HEK293 (cell line): ENCODE measurements around the gene TIAM2.

Experiments
- KLF10 ChIP-seq: fragments of 450-650 bp; IDR thresholded peaks from 2 replicates; pipeline ENCODE4 v1.5.1; 2018; ENCODE audit warnings: missing biosample characterization, mild to moderate bottlenecking, missing genetic modification characterization
- MYNN ChIP-seq: fragments of 450-650 bp; formaldehyde crosslinking; IDR thresholded peaks from 2 replicates; pipeline ENCODE4 v1.5.1; 2016; ENCODE audit warnings: missing biosample characterization, missing genetic modification characterization, borderline replicate concordance
- SP2 ChIP-seq: fragments of 450-650 bp; formaldehyde crosslinking; IDR thresholded peaks from 2 replicates; pipeline ENCODE4 v1.5.1; 2016; ENCODE audit warnings: missing biosample characterization, missing genetic modification characterization
- ZFP37 ChIP-seq: fragments of 450-650 bp; formaldehyde crosslinking; IDR thresholded peaks from 2 replicates; pipeline ENCODE4 v1.5.1; 2016; ENCODE audit warnings: missing biosample characterization, missing genetic modification characterization
- ZNF350 ChIP-seq: fragments of 450-650 bp; formaldehyde crosslinking; IDR thresholded peaks from 2 replicates; pipeline ENCODE4 v1.5.0; 2017; ENCODE audit warnings: missing biosample characterization, mild to moderate bottlenecking, missing genetic modification characterization
- TF ChIP-seq, protein P1 (sequence below): fragments of 450-650 bp; formaldehyde crosslinking; IDR thresholded peaks from 2 replicates; pipeline ENCODE4 v1.5.1; 2016; ENCODE audit warnings: missing biosample characterization, missing genetic modification characterization, low read depth
- TF ChIP-seq, protein P2 (sequence below): fragments of 450-650 bp; formaldehyde crosslinking; IDR thresholded peaks from 2 replicates; pipeline ENCODE4 v1.5.1; 2016; ENCODE audit warnings: missing biosample characterization, missing genetic modification characterization
- TF ChIP-seq, protein P3 (sequence below): fragments of 450-650 bp; formaldehyde crosslinking; IDR thresholded peaks from 2 replicates; pipeline ENCODE4 v1.5.1; 2016; ENCODE audit warnings: missing biosample characterization, missing genetic modification characterization
- TF ChIP-seq, protein P4 (sequence below): fragments of 450-650 bp; formaldehyde crosslinking; IDR thresholded peaks from 2 replicates; pipeline ENCODE4 v1.5.1; 2016; ENCODE audit warnings: missing biosample characterization, missing genetic modification characterization, low read depth
- TF ChIP-seq, protein P5 (sequence below): fragments of 450-650 bp; formaldehyde crosslinking; IDR thresholded peaks from 2 replicates; pipeline ENCODE4 v1.5.1; 2016; ENCODE audit warnings: missing biosample characterization, missing genetic modification characterization
- TF ChIP-seq, protein P6 (sequence below): fragments of 450-650 bp; formaldehyde crosslinking; IDR thresholded peaks from 2 replicates; pipeline ENCODE4 v1.5.0; 2017; ENCODE audit warnings: missing biosample characterization, missing genetic modification characterization, borderline replicate concordance
- TF ChIP-seq, protein P7 (sequence below): fragments of 450-650 bp; formaldehyde crosslinking; IDR thresholded peaks from 2 replicates; pipeline ENCODE4 v1.5.1; 2017; ENCODE audit warnings: missing biosample characterization, missing genetic modification characterization
- TF ChIP-seq, protein P8 (sequence below): fragments of 450-650 bp; formaldehyde crosslinking; IDR thresholded peaks from 2 replicates; pipeline ENCODE4 v1.5.1; 2016; ENCODE audit warnings: missing biosample characterization, missing genetic modification characterization

DNA sequence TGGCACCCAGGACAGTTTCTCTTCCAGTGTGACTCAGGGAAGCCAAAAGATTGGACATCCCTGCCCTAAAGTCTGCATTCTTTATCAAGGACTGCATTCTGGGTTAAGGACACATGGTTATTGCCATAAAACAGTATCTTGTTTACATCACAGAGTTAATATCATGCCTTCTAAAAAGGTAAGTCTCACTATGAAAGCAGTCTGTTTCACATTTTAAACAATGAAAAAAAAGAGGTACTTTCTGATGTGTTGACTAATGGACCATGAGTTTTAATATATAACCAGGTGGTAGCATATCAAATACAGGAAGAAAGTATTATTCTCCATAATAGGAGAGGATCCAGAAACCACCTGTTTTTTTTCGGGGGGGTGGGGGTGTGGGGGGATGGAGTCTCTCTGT, 93.7 kb downstream of the TIAM2 start:
- TF ChIP-seq, protein P1, sequence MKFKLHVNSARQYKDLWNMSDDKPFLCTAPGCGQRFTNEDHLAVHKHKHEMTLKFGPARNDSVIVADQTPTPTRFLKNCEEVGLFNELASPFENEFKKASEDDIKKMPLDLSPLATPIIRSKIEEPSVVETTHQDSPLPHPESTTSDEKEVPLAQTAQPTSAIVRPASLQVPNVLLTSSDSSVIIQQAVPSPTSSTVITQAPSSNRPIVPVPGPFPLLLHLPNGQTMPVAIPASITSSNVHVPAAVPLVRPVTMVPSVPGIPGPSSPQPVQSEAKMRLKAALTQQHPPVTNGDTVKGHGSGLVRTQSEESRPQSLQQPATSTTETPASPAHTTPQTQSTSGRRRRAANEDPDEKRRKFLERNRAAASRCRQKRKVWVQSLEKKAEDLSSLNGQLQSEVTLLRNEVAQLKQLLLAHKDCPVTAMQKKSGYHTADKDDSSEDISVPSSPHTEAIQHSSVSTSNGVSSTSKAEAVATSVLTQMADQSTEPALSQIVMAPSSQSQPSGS (tag by site-specific recombination) = no peak
- no peak for TF ChIP-seq ZNF350 (tag by site-specific recombination)
- TF ChIP-seq, protein P2, sequence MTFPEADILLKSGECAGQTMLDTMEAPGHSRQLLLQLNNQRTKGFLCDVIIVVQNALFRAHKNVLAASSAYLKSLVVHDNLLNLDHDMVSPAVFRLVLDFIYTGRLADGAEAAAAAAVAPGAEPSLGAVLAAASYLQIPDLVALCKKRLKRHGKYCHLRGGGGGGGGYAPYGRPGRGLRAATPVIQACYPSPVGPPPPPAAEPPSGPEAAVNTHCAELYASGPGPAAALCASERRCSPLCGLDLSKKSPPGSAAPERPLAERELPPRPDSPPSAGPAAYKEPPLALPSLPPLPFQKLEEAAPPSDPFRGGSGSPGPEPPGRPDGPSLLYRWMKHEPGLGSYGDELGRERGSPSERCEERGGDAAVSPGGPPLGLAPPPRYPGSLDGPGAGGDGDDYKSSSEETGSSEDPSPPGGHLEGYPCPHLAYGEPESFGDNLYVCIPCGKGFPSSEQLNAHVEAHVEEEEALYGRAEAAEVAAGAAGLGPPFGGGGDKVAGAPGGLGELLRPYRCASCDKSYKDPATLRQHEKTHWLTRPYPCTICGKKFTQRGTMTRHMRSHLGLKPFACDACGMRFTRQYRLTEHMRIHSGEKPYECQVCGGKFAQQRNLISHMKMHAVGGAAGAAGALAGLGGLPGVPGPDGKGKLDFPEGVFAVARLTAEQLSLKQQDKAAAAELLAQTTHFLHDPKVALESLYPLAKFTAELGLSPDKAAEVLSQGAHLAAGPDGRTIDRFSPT (tag by site-specific recombination) = no peak
- TF ChIP-seq, protein P3, sequence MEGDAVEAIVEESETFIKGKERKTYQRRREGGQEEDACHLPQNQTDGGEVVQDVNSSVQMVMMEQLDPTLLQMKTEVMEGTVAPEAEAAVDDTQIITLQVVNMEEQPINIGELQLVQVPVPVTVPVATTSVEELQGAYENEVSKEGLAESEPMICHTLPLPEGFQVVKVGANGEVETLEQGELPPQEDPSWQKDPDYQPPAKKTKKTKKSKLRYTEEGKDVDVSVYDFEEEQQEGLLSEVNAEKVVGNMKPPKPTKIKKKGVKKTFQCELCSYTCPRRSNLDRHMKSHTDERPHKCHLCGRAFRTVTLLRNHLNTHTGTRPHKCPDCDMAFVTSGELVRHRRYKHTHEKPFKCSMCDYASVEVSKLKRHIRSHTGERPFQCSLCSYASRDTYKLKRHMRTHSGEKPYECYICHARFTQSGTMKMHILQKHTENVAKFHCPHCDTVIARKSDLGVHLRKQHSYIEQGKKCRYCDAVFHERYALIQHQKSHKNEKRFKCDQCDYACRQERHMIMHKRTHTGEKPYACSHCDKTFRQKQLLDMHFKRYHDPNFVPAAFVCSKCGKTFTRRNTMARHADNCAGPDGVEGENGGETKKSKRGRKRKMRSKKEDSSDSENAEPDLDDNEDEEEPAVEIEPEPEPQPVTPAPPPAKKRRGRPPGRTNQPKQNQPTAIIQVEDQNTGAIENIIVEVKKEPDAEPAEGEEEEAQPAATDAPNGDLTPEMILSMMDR (tag by site-specific recombination) = no peak
- no peak for TF ChIP-seq SP2 (tag by site-specific recombination)
- no peak for TF ChIP-seq KLF10 (tag by site-specific recombination)
- TF ChIP-seq ZFP37 (tag by site-specific recombination) = no peak
- TF ChIP-seq, protein P4, sequence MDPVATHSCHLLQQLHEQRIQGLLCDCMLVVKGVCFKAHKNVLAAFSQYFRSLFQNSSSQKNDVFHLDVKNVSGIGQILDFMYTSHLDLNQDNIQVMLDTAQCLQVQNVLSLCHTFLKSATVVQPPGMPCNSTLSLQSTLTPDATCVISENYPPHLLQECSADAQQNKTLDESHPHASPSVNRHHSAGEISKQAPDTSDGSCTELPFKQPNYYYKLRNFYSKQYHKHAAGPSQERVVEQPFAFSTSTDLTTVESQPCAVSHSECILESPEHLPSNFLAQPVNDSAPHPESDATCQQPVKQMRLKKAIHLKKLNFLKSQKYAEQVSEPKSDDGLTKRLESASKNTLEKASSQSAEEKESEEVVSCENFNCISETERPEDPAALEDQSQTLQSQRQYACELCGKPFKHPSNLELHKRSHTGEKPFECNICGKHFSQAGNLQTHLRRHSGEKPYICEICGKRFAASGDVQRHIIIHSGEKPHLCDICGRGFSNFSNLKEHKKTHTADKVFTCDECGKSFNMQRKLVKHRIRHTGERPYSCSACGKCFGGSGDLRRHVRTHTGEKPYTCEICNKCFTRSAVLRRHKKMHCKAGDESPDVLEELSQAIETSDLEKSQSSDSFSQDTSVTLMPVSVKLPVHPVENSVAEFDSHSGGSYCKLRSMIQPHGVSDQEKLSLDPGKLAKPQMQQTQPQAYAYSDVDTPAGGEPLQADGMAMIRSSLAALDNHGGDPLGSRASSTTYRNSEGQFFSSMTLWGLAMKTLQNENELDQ = no peak
- TF ChIP-seq, protein P5, sequence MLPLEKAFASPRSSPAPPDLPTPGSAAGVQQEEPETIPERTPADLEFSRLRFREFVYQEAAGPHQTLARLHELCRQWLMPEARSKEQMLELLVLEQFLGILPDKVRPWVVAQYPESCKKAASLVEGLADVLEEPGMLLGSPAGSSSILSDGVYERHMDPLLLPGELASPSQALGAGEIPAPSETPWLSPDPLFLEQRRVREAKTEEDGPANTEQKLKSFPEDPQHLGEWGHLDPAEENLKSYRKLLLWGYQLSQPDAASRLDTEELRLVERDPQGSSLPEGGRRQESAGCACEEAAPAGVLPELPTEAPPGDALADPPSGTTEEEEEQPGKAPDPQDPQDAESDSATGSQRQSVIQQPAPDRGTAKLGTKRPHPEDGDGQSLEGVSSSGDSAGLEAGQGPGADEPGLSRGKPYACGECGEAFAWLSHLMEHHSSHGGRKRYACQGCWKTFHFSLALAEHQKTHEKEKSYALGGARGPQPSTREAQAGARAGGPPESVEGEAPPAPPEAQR (tag by site-specific recombination) = no peak
- no peak for TF ChIP-seq MYNN (tag by site-specific recombination)
- TF ChIP-seq, protein P6, sequence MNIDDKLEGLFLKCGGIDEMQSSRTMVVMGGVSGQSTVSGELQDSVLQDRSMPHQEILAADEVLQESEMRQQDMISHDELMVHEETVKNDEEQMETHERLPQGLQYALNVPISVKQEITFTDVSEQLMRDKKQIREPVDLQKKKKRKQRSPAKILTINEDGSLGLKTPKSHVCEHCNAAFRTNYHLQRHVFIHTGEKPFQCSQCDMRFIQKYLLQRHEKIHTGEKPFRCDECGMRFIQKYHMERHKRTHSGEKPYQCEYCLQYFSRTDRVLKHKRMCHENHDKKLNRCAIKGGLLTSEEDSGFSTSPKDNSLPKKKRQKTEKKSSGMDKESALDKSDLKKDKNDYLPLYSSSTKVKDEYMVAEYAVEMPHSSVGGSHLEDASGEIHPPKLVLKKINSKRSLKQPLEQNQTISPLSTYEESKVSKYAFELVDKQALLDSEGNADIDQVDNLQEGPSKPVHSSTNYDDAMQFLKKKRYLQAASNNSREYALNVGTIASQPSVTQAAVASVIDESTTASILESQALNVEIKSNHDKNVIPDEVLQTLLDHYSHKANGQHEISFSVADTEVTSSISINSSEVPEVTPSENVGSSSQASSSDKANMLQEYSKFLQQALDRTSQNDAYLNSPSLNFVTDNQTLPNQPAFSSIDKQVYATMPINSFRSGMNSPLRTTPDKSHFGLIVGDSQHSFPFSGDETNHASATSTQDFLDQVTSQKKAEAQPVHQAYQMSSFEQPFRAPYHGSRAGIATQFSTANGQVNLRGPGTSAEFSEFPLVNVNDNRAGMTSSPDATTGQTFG (tag by site-specific recombination) = no peak
- TF ChIP-seq, protein P7, sequence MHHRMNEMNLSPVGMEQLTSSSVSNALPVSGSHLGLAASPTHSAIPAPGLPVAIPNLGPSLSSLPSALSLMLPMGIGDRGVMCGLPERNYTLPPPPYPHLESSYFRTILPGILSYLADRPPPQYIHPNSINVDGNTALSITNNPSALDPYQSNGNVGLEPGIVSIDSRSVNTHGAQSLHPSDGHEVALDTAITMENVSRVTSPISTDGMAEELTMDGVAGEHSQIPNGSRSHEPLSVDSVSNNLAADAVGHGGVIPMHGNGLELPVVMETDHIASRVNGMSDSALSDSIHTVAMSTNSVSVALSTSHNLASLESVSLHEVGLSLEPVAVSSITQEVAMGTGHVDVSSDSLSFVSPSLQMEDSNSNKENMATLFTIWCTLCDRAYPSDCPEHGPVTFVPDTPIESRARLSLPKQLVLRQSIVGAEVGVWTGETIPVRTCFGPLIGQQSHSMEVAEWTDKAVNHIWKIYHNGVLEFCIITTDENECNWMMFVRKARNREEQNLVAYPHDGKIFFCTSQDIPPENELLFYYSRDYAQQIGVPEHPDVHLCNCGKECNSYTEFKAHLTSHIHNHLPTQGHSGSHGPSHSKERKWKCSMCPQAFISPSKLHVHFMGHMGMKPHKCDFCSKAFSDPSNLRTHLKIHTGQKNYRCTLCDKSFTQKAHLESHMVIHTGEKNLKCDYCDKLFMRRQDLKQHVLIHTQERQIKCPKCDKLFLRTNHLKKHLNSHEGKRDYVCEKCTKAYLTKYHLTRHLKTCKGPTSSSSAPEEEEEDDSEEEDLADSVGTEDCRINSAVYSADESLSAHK (tag by site-specific recombination) = no peak
- TF ChIP-seq, protein P8, sequence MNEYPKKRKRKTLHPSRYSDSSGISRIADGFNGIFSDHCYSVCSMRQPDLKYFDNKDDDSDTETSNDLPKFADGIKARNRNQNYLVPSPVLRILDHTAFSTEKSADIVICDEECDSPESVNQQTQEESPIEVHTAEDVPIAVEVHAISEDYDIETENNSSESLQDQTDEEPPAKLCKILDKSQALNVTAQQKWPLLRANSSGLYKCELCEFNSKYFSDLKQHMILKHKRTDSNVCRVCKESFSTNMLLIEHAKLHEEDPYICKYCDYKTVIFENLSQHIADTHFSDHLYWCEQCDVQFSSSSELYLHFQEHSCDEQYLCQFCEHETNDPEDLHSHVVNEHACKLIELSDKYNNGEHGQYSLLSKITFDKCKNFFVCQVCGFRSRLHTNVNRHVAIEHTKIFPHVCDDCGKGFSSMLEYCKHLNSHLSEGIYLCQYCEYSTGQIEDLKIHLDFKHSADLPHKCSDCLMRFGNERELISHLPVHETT (tag by site-specific recombination) = no peak
